ENCODE measurements around the gene GLT1D1.

- TF ChIP-seq POLR2A (IDR thresholded peaks at IDR 0.05; ENCODE audit: borderline replicate concordance, extremely low read depth, insufficient read depth, insufficient read length) (no peak), EZH2phosphoT487 (IDR thresholded peaks at IDR 0.05; ENCODE audit: borderline replicate concordance) (no peak), RAD21 (IDR thresholded peaks at IDR 0.05; ENCODE audit: low read depth) (no peak), ZFX (IDR thresholded peaks at IDR 0.05) (no peak), JUND (IDR thresholded peaks at IDR 0.05) (no peak), ATF3 (IDR thresholded peaks at IDR 0.05) (no peak), SP1 (IDR thresholded peaks at IDR 0.05; ENCODE audit: low read depth) (no peak), YY1 (IDR thresholded peaks at IDR 0.05; ENCODE audit: extremely low read depth, insufficient replicate concordance, low read depth, low read length) (no peak), POLR2AphosphoS5 (IDR thresholded peaks at IDR 0.05; ENCODE audit: low read depth, low read length) (no peak), EZH2 (IDR thresholded peaks at IDR 0.05) (no peak)
- TF ChIP-seq, protein P1, sequence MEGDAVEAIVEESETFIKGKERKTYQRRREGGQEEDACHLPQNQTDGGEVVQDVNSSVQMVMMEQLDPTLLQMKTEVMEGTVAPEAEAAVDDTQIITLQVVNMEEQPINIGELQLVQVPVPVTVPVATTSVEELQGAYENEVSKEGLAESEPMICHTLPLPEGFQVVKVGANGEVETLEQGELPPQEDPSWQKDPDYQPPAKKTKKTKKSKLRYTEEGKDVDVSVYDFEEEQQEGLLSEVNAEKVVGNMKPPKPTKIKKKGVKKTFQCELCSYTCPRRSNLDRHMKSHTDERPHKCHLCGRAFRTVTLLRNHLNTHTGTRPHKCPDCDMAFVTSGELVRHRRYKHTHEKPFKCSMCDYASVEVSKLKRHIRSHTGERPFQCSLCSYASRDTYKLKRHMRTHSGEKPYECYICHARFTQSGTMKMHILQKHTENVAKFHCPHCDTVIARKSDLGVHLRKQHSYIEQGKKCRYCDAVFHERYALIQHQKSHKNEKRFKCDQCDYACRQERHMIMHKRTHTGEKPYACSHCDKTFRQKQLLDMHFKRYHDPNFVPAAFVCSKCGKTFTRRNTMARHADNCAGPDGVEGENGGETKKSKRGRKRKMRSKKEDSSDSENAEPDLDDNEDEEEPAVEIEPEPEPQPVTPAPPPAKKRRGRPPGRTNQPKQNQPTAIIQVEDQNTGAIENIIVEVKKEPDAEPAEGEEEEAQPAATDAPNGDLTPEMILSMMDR (IDR thresholded peaks at IDR 0.05 in 2 of 3, conservative IDR thresholded peaks at IDR 0.05 in 1 of 3; ENCODE audit: borderline replicate concordance in 1 of 3, insufficient read depth in 1 of 3, low read depth in 2 of 3, low read length in 2 of 3), result no peak
- TF ChIP-seq, protein P2, sequence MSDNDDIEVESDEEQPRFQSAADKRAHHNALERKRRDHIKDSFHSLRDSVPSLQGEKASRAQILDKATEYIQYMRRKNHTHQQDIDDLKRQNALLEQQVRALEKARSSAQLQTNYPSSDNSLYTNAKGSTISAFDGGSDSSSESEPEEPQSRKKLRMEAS (IDR thresholded peaks at IDR 0.05), result no peak
These were observed 11.4 kb downstream of the GLT1D1 start for GRCh38 chr12:128864516-128865186.
